ENCODE data around the gene IRF7.

GRCh38 chr11:659532-660085 is 43.9 kb upstream of the IRF7 start:
- TF ChIP-seq POLR2A (IDR thresholded peaks at IDR 0.05) (no peak), POLR2AphosphoS5 (IDR thresholded peaks at IDR 0.05) (peak in 1 of 3 donors; percentile 8), CTCF (IDR thresholded peaks at IDR 0.05 in 8 of 11, conservative IDR thresholded peaks at IDR 0.05 in 3 of 11) (no peak)

Measured in spleen (tissue), 7 donors.